KMS-11 (cell line): ENCODE data around the gene SKI.

ENCODE experiments used
- H2AFZ ChIP-seq: fragments of 200-600 bp; sonication (generic); 2 replicates; pipeline ENCODE4 v1.6.1; 2016; ENCODE audit warnings: antibody characterized with exemption, mixed run types, low read depth
- H3K27ac ChIP-seq: fragments of 200-600 bp; sonication (generic); 2 replicates; pipeline ENCODE4 v1.6.1; 2016; ENCODE audit warnings: mild to moderate bottlenecking, mixed run types
- H3K27me3 ChIP-seq: fragments of 200-600 bp; sonication (generic); 2 replicates; pipeline ENCODE4 v1.6.1; 2017; ENCODE audit warnings: mild to moderate bottlenecking, low read depth, mixed run types, moderate library complexity; ENCODE audit not compliant: insufficient read depth
- H3K36me3 ChIP-seq: fragments of 200-600 bp; sonication (generic); 2 replicates; pipeline ENCODE4 v1.6.1; 2017; ENCODE audit warnings: mild to moderate bottlenecking, mixed run types; ENCODE audit not compliant: insufficient read depth
- H3K4me1 ChIP-seq: fragments of 200-600 bp; sonication (generic); 2 replicates; pipeline ENCODE4 v1.6.1; 2016; ENCODE audit warnings: mild to moderate bottlenecking, low read depth, mixed run types; ENCODE audit not compliant: poor library complexity, severe bottlenecking
- H3K4me2 ChIP-seq: fragments of 200-600 bp; sonication (generic); 2 replicates; pipeline ENCODE4 v1.7.0; 2016; ENCODE audit warnings: mild to moderate bottlenecking, mixed run types
- H3K4me3 ChIP-seq: fragments of 200-600 bp; sonication (generic); IDR thresholded peaks from 2 replicates; pipeline ENCODE4 v1.6.1; 2017; ENCODE audit warnings: low read depth, low read length, mixed read lengths; ENCODE audit not compliant: insufficient read depth
- H3K79me2 ChIP-seq: fragments of 200-600 bp; sonication (generic); 2 replicates; pipeline ENCODE4 v1.6.1; 2016; ENCODE audit warnings: low read depth, mixed run types; ENCODE audit not compliant: insufficient read depth
- H3K9ac ChIP-seq: fragments of 200-600 bp; sonication (generic); 2 replicates; pipeline ENCODE4 v1.6.1; 2016; ENCODE audit warnings: mild to moderate bottlenecking, mixed run types
- H4K20me1 ChIP-seq: fragments of 200-600 bp; sonication (generic); 2 replicates; pipeline ENCODE4 v1.6.1; 2016; ENCODE audit warnings: mild to moderate bottlenecking, mixed run types; ENCODE audit not compliant: insufficient read depth
- TF ChIP-seq, protein P1 (sequence below): fragments of 200-600 bp; sonication (generic); conservative IDR thresholded peaks from 2 replicates; pipeline ENCODE4 v1.6.1; 2017; ENCODE audit warnings: low read depth, mild to moderate bottlenecking, antibody characterized with exemption, low read length, moderate library complexity, mixed read lengths

SKI gene

DNA sequence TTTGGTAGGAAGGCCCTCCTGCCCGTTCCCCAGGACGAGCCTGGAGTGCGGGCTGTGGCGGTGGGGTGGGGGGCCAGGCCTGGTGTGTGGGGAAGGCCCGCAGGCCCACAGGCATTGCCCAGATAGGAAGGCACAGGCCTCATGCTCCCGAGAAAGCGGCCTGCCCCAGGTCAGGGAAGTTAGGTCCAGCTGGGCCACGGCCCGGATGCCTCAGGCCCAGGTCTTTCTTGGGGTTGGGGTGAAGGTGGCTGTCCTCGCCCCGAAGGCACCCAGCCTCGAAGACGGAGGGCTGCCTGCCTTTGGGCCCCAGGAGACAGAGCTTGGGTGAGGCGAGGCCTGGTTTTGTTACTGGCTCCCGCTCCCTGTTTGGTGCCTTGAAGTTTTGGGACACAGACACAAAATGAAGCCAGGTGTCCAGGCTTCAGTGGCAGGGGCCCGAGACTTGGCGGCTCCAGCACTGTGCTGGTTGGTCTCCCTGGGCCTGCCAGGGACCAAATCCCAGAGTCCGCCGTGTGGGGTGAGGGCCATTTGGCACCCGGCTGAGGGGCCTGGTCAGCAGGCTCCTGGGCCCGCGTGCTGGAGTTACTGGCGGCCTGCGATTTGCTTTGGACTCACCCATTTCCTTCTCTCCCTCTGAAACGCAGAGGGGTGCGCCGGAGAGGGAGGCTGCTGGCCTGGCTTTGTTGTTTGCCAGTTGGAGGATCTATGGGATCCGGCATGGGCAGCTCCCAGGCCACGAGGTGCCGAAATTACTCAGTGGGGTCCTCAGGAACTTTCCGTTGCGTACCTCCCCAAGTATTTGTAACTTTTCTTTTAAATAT, 2.0 kb downstream of the SKI start:
- peaks cover 34% of the 10 kb centered on the region; the same call in 1 of the 2 replicates for H3K27me3 ChIP-seq
- TF ChIP-seq, protein P1, sequence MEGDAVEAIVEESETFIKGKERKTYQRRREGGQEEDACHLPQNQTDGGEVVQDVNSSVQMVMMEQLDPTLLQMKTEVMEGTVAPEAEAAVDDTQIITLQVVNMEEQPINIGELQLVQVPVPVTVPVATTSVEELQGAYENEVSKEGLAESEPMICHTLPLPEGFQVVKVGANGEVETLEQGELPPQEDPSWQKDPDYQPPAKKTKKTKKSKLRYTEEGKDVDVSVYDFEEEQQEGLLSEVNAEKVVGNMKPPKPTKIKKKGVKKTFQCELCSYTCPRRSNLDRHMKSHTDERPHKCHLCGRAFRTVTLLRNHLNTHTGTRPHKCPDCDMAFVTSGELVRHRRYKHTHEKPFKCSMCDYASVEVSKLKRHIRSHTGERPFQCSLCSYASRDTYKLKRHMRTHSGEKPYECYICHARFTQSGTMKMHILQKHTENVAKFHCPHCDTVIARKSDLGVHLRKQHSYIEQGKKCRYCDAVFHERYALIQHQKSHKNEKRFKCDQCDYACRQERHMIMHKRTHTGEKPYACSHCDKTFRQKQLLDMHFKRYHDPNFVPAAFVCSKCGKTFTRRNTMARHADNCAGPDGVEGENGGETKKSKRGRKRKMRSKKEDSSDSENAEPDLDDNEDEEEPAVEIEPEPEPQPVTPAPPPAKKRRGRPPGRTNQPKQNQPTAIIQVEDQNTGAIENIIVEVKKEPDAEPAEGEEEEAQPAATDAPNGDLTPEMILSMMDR = no peak
- H3K9ac ChIP-seq = no peak overlapping the region
- H3K4me3 ChIP-seq = no peak overlapping the region
- no peak overlapping the region for H2AFZ ChIP-seq
- H3K36me3 ChIP-seq = no peaks in the 10 kb centered on the region
- H3K4me2 ChIP-seq = no peak overlapping the region
- H4K20me1 ChIP-seq = no peaks in the 10 kb centered on the region
- no peak overlapping the region for H3K27ac ChIP-seq
- no peaks in the 10 kb centered on the region for H3K79me2 ChIP-seq
- no peaks in the 10 kb centered on the region for H3K4me1 ChIP-seq

DNA sequence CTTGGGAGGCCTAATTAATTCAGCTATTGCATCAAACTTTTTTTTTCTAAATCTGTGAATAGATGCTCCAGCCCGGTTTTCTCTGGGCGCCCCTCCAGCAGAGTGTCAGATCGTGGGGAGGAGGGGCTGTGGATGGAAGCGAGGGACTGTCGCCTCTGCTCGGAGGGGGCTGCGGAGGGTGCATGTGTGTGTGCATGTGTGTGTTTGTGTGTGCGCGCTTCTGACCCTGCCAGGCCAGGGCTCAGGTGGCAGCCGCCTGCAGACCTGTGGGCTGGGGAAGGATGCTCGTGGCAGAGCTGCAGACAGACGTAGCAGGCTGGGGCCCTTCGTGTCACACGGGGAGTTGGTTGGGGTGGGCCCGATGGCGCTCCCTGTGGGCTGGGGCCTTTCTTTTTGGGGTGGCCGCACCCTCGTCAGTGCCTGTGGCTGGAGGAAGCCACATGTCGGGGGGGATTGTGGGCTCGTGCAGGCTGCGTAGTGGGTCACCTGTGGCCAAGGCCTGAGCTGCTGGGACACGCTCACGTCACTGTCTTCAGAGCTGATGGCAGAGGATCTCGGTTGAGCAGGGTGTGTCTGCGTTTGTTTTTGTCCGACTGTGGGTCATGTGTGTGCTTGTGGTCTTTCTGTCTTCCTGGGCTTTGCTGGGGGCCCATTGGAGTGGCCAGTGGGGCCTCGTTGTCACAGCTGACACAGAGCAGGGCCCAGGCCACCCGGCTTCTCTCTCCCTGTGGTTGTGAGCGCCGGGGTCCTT, 2.8 kb downstream of the SKI start:
- TF ChIP-seq, protein P1 = no peak
- Histone ChIP-seq H3K9ac (no peak overlapping the region), H3K27ac (no peak overlapping the region)

DNA sequence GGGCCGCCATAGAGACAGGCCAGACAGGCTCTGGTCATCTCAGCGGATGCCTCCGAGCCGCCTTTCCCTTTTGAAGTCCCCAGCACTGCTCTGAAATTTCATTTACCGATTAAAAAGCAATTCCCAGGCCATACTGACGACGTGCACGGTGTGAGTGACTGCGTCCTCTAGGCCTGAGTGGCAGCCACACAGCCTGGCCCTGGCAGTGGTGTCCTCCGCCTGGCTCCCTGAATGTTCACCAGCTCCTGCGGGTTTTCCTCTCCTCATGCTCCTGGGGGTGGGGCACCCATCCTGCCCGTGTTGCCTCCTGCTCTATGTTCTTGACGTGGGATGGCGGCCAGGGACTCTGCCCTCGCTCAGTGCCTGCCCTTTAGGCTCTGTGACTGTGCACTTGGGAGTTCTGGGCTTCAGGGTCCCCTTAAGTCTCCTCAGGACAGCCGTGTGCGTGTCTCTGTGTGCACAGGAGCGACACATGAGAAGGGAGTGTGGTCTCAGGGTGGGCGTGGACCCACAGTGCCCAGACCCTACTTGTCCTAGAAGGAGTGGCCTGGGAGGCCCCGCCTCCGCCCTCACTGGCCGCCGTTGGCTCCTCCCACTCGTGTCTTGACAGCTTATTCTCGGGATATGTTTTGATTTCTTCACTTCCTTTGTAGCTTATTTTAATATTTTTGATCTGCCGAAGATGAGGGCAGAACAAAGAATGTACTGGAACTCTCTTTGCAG, 3.6 kb downstream of the SKI start:
- H3K36me3 ChIP-seq = no peaks in the 10 kb centered on the region
- H3K79me2 ChIP-seq = no peaks in the 10 kb centered on the region
- no peak overlapping the region for H3K9ac ChIP-seq
- no peak overlapping the region for H3K4me3 ChIP-seq
- H3K27ac ChIP-seq = no peak overlapping the region
- no peak overlapping the region for H3K4me2 ChIP-seq
- H3K4me1 ChIP-seq = no peaks in the 10 kb centered on the region
- no peak overlapping the region for H2AFZ ChIP-seq
- no peaks in the 10 kb centered on the region for H4K20me1 ChIP-seq
- TF ChIP-seq, protein P1 = no peak
- H3K27me3 ChIP-seq = peaks cover 27% of the 10 kb centered on the region; the same call in 1 of the 2 replicates

More for the DNA sequence above, 2.8 kb downstream of the SKI start:
- H3K36me3 ChIP-seq = no peaks in the 10 kb centered on the region
- H4K20me1 ChIP-seq = no peaks in the 10 kb centered on the region
- no peak overlapping the region for H3K4me3 ChIP-seq
- H3K4me2 ChIP-seq = no peak overlapping the region
- H3K27me3 ChIP-seq = peaks cover 30% of the 10 kb centered on the region; the same call in 1 of the 2 replicates
- no peaks in the 10 kb centered on the region for H3K4me1 ChIP-seq
- no peaks in the 10 kb centered on the region for H3K79me2 ChIP-seq
- H2AFZ ChIP-seq = no peak overlapping the region

DNA sequence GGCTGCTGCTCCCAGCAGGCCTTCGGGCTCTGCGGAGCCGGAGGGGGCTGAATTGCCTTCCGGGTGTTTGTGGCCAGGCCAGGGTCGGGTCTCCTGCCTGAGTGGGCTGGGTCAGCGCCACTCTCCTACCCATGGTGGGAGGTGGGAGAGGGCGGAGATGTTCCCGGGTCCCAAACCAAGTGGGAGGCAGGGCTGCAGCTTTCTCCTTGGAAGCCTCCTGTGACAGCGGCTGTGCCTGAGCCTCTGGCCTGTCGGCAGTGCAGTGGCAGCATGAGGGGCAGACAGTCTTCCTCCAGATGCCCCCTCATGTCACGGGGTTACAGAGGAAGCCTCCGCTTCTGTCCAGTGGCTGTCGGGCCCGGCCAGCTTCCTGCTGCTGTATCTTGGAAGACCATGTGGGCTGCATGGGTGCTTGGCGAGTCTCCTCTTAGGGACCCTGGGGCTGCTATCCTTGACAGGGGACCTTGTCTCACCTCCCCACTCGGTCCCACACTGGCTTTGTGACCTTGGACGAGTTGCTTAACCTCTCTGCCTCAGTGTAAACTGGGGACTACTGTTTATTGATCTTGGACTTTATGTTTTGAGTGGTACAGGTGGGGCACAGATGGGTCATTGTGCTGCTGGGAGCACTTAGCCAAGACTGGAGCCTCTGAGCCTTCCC, 4.3 kb downstream of the SKI start:
- no peaks in the 10 kb centered on the region for H3K4me1 ChIP-seq
- H3K27me3 ChIP-seq = peaks cover 27% of the 10 kb centered on the region; the same call in 1 of the 2 replicates
- H2AFZ ChIP-seq = no peak overlapping the region
- H3K9ac ChIP-seq = no peak overlapping the region
- no peak overlapping the region for H3K4me3 ChIP-seq
- H3K27ac ChIP-seq = no peak overlapping the region
- no peaks in the 10 kb centered on the region for H3K36me3 ChIP-seq
- no peak overlapping the region for H3K4me2 ChIP-seq
- no peaks in the 10 kb centered on the region for H3K79me2 ChIP-seq
- TF ChIP-seq, protein P1 = no peak
- H4K20me1 ChIP-seq = no peaks in the 10 kb centered on the region
